DND-41 (cell line): ENCODE data around the gene NCOR1.

Experiments
- ATAC-seq: fragments of 200-7000 bp; cut with Tn5 transposase; 3 replicates; pipeline ENCODE4 v1.9.1; 2021; ENCODE audit warnings: low read depth; ENCODE audit not compliant: insufficient read depth
- DNase-seq: peaks from one replicate; pipeline ENCODE4 v3.0.0-alpha.2; 2020
- H2AFZ ChIP-seq: 2 replicates; pipeline ENCODE4 v1.6.0; 2012; ENCODE audit warnings: low read depth, low read length
- H3K27ac ChIP-seq: 2 replicates; pipeline ENCODE4 v1.5.1; 2012; ENCODE audit warnings: low read length, inconsistent platforms
- H3K27me3 ChIP-seq: fragments of 200-600 bp; sonication (generic); 2 replicates; pipeline ENCODE4 v1.6.0; 2012; ENCODE audit warnings: low read length, mild to moderate bottlenecking, inconsistent platforms; ENCODE audit not compliant: insufficient read depth, poor library complexity
- H3K36me3 ChIP-seq: 2 replicates; pipeline ENCODE4 v1.5.1; 2012; ENCODE audit warnings: low read length, inconsistent platforms; ENCODE audit not compliant: insufficient read depth
- H3K4me1 ChIP-seq: 2 replicates; pipeline ENCODE4 v1.5.1; 2012; ENCODE audit warnings: mild to moderate bottlenecking, low read length; ENCODE audit not compliant: insufficient read depth
- H3K4me2 ChIP-seq: 2 replicates; pipeline ENCODE4 v1.6.0; 2012; ENCODE audit warnings: mild to moderate bottlenecking, moderate library complexity, low read length, inconsistent platforms; ENCODE audit not compliant: insufficient read depth
- H3K4me3 ChIP-seq, 2 experiments: fragments of 200-600 bp in 1 of 2; shearing (Covaris generic) in 1 of 2; 2 replicates each; pipeline ENCODE4 v1.5.1; 2012 to 2016; ENCODE audit warnings: inconsistent platforms in 2 of 2, low read length in 2 of 2, mild to moderate bottlenecking in 2 of 2, low read depth in 1 of 2, moderate library complexity in 1 of 2
- H3K79me2 ChIP-seq: 2 replicates; pipeline ENCODE4 v1.6.0; 2012; ENCODE audit warnings: low read length, inconsistent platforms; ENCODE audit not compliant: insufficient read depth
- H3K9ac ChIP-seq: 2 replicates; pipeline ENCODE4 v1.6.0; 2012; ENCODE audit warnings: low read depth, mild to moderate bottlenecking, inconsistent platforms, low read length, moderate library complexity
- H3K9me3 ChIP-seq: 2 replicates; pipeline ENCODE4 v1.5.1; 2012; ENCODE audit warnings: low read length, moderate library complexity, mild to moderate bottlenecking, inconsistent platforms; ENCODE audit not compliant: insufficient read depth, severe bottlenecking
- H4K20me1 ChIP-seq: 2 replicates; pipeline ENCODE4 v1.6.0; 2012; ENCODE audit warnings: low read length; ENCODE audit not compliant: insufficient read depth
- CTCF ChIP-seq: IDR thresholded peaks from 2 replicates; pipeline ENCODE4 v1.5.1; 2012; ENCODE audit warnings: borderline replicate concordance, low read length, moderate library complexity, mild to moderate bottlenecking; ENCODE audit not compliant: poor library complexity, severe bottlenecking; ENCODE audit errors: extremely low read depth
- EZH2 ChIP-seq: IDR thresholded peaks from 3 replicates; pipeline ENCODE4 v1.6.1; 2012; ENCODE audit warnings: borderline replicate concordance, low read depth, mild to moderate bottlenecking, moderate library complexity, low read length, inconsistent platforms; ENCODE audit not compliant: severe bottlenecking

NCOR1 gene

GRCh38 chr17:16243385-16243784 lies 28.1 kb upstream of the NCOR1 start:
- Histone ChIP-seq H3K9me3 (no peaks in the 10 kb centered on the region), H3K27me3 (no peaks in the 10 kb centered on the region), H3K27ac (no peak overlapping the region), H3K9ac (no peak overlapping the region), H3K4me2 (no peak overlapping the region), H3K4me3 (no peak overlapping the region), H2AFZ (no peak overlapping the region), H4K20me1 (0 out of 2 replicates have a peak, but pooled peaks cover 3% of the 10 kb centered on the region), H3K36me3 (0 out of 2 replicates have a peak, but pooled peaks cover 3% of the 10 kb centered on the region), H3K4me1 (no peaks in the 10 kb centered on the region), H3K79me2 (peaks cover 3% of the 10 kb centered on the region)
- ATAC-seq (no peak), DNase-seq (no peak)
- TF ChIP-seq CTCF (no peak), EZH2 (no peak)

- Histone ChIP-seq H3K4me2 (no peak overlapping the region), H2AFZ (no peak overlapping the region), H3K4me3 (no peak overlapping the region), H3K9me3 (no peaks in the 10 kb centered on the region), H3K27ac (no peak overlapping the region), H4K20me1 (0 out of 2 replicates have a peak, but pooled peaks cover 3% of the 10 kb centered on the region), H3K27me3 (no peaks in the 10 kb centered on the region), H3K36me3 (0 out of 2 replicates have a peak, but pooled peaks cover under 1% of the 10 kb centered on the region), H3K79me2 (peaks cover 2% of the 10 kb centered on the region; the same call in 1 of the 2 replicates), H3K4me1 (no peaks in the 10 kb centered on the region), H3K9ac (no peak overlapping the region)
- DNase-seq, result no peak
- TF ChIP-seq EZH2 (no peak), CTCF (no peak)
- ATAC-seq, result no peak
Observed at GRCh38 chr17:16241906-16242399, 26.6 kb upstream of the NCOR1 start.

- ATAC-seq, result no peak
- no peak overlapping the region for H3K27ac ChIP-seq
Observed at GRCh38 chr17:16239931-16240330, 24.6 kb upstream of the NCOR1 start.

More at GRCh38 chr17:16239931-16240330, 24.6 kb upstream of the NCOR1 start:
- Histone ChIP-seq H3K4me3 (no peak overlapping the region), H3K4me1 (no peaks in the 10 kb centered on the region), H3K79me2 (peaks cover 2% of the 10 kb centered on the region; the same call in 1 of the 2 replicates), H3K27me3 (no peaks in the 10 kb centered on the region), H3K9me3 (no peaks in the 10 kb centered on the region), H4K20me1 (0 out of 2 replicates have a peak, but pooled peaks cover 3% of the 10 kb centered on the region), H3K9ac (no peak overlapping the region), H3K4me2 (no peak overlapping the region), H3K36me3 (no peaks in the 10 kb centered on the region), H2AFZ (no peak overlapping the region)
- DNase-seq, result no peak
- TF ChIP-seq CTCF (no peak), EZH2 (no peak)
